Activated CD8-positive, alpha-beta T cell treated with anti-CD3 and anti-CD28 coated beads for 36 hours (primary cell): Measurements from ENCODE around the gene CNPY4. TPM values are rescaled to one million over a fixed set of nuclear protein-coding genes. Genes with fewer than 3 reads are reported as not detected.
A peak's percentile ranks its signal among the peaks of the same experiment; 100 is the strongest.

Source experiments
- ATAC-seq: fragments of 200-7000 bp; cut with Tn5 transposase; one replicate; pipeline ENCODE4 v1.10.0; 2021; ENCODE audit warnings: mild to moderate bottlenecking, moderate library complexity
- CTCF ChIA-PET: fragments of 350-600 bp; sonication (Branson Sonifier 250); formaldehyde crosslinking; loops from one replicate; lab custom pipeline; 2021; ENCODE audit warnings: antibody characterized with exemption; lab: Charles Lee
- POLR2A ChIA-PET: fragments of 350-600 bp; sonication (Branson Sonifier 250); formaldehyde crosslinking; loops from one replicate; lab custom pipeline; 2021; ENCODE audit warnings: antibody characterized with exemption; lab: Charles Lee
- DNase-seq: peaks from one replicate; pipeline ENCODE4 v3.0.0-alpha.2; 2020
- H3K27ac Mint-ChIP-seq: one replicate; pipeline ENCODE4 v1.8.0; 2021; ENCODE audit warnings: mild to moderate bottlenecking, mixed read lengths
- H3K27me3 Mint-ChIP-seq: one replicate; pipeline ENCODE4 v1.8.0; 2021; ENCODE audit warnings: mixed read lengths
- H3K36me3 Mint-ChIP-seq: one replicate; pipeline ENCODE4 v1.8.0; 2021; ENCODE audit warnings: low read depth, mixed read lengths
- H3K4me1 Mint-ChIP-seq: one replicate; pipeline ENCODE4 v1.8.0; 2021; ENCODE audit warnings: low read depth, mixed read lengths
- H3K4me3 Mint-ChIP-seq: one replicate; pipeline ENCODE4 v1.8.0; 2021; ENCODE audit warnings: mild to moderate bottlenecking, moderate library complexity, mixed read lengths
- H3K9me3 Mint-ChIP-seq: one replicate; pipeline ENCODE4 v1.8.0; 2021; ENCODE audit warnings: mixed read lengths
- CTCF ChIP-seq: fragments of 200-600 bp; IDR thresholded peaks from one replicate; pipeline ENCODE4 v1.8.0; 2022; ENCODE audit warnings: antibody characterized with exemption, mild to moderate bottlenecking
- intact Hi-C: fragments of 100-400 bp; cut with micrococcal nuclease; formaldehyde crosslinking; loops from one replicate; pipeline ENCODE4 v1.10.0; 2022
- total RNA-seq, 2 experiments: library from RNA; stranded (reverse); gene quantifications; one replicate each; pipeline ENCODE4 v1.2.3, GENCODE V29; 2021

The CNPY4 gene
- total RNA-seq: 10 to 100 TPM in 1 of 2 experiments, 1 to 10 TPM in 1; 9.8 to 10.4 TPM

- no peak for TF ChIP-seq CTCF
- peak within 1 kb of the TSS; percentile 89 for H3K4me3 Mint-ChIP-seq
- peak; percentile 83 for ATAC-seq
- ChIA-PET CTCF (interaction anchor here (1.0 to 1.6 kb wide), 4 partner anchors 12 to 201 kb away, joined by 3 to 7 read pairs (median 4); partner anchors contain the start of gene AP4M1), POLR2A (interaction anchor here (1.2 to 3.0 kb wide), 6 partner anchors 18 to 104 kb away, joined by 3 to 24 read pairs (median 5); partner anchors contain the start of genes AP4M1, GAL3ST4, MCM7 and ZKSCAN1)
- no peaks in the 10 kb centered on the region for H3K9me3 Mint-ChIP-seq
- DNase-seq: peak; percentile 95
- H3K36me3 Mint-ChIP-seq: peaks cover 9% of the 10 kb centered on the region
- peak within 1 kb of the TSS; percentile 89 for H3K27ac Mint-ChIP-seq
- no peaks in the 10 kb centered on the region for H3K27me3 Mint-ChIP-seq
- H3K4me1 Mint-ChIP-seq: peaks cover 18% of the 10 kb centered on the region
- intact Hi-C loops: no loop called here
Observed at GRCh38 chr7:100119072-100119969, at the start of gene CNPY4, which contains the start of gene TAF6. Gene CNPY4 (plus strand): TSS chr7:100119634. CDS start chr7:100119745, 111 bp downstream. Gene TAF6 (minus strand): TSS chr7:100119358. CDS start chr7:100114209, 5,149 bp downstream.

GRCh38 chr7:100069991-100070390 is 49.4 kb upstream of the CNPY4 start:
- intact Hi-C loops: no loop called here
- no peak for DNase-seq
- no peak for ATAC-seq
- Mint-ChIP-seq H3K4me3 (no peak overlapping the region), H3K4me1 (no peaks in the 10 kb centered on the region), H3K9me3 (peaks cover 29% of the 10 kb centered on the region), H3K36me3 (peaks cover 68% of the 10 kb centered on the region), H3K27me3 (no peaks in the 10 kb centered on the region), H3K27ac (no peak overlapping the region)
- CTCF ChIA-PET: interaction anchor here (0.9 to 1.9 kb wide), 3 partner anchors 11 to 156 kb away, joined by 3 to 5 read pairs (median 3); no protein-coding TSS in a partner anchor
- TF ChIP-seq CTCF: no peak
- POLR2A ChIA-PET: interaction anchor here (0.8 to 2.3 kb wide), 2 partner anchors 20 to 22 kb away, joined by 3 to 10 read pairs; partner anchors contain the start of gene ZSCAN21

- Mint-ChIP-seq H3K4me3 (no peak overlapping the region), H3K27ac (no peak overlapping the region), H3K36me3 (peaks cover 79% of the 10 kb centered on the region), H3K4me1 (no peaks in the 10 kb centered on the region), H3K27me3 (no peaks in the 10 kb centered on the region), H3K9me3 (peaks cover 29% of the 10 kb centered on the region)
- ChIA-PET CTCF (interaction anchor here (0.7 to 1.9 kb wide), 7 partner anchors 10 to 158 kb away, joined by 3 to 5 read pairs (median 3); partner anchors contain the start of gene AP4M1), POLR2A (interaction anchor here (0.6 to 2.3 kb wide), 7 partner anchors 9 to 217 kb away, joined by 3 to 10 read pairs (median 4); partner anchors contain the start of gene ZSCAN21)
- intact Hi-C loops: no loop called here
- DNase-seq (no peak), ATAC-seq (no peak)
- TF ChIP-seq CTCF: no peak
Observed at GRCh38 chr7:100071018-100071723, 48.3 kb upstream of the CNPY4 start.

GRCh38 chr7:100072462-100072861 is 47.0 kb upstream of the CNPY4 start:
- no peak for TF ChIP-seq CTCF
- peaks cover 81% of the 10 kb centered on the region for H3K36me3 Mint-ChIP-seq
- ChIA-PET POLR2A (interaction anchor here (0.8 kb wide), 1 partner anchor 556 kb away, joined by 3 read pairs; no protein-coding TSS in a partner anchor), CTCF (interaction anchor here (1.1 kb wide), 1 partner anchor 14 kb away, joined by 3 read pairs; no protein-coding TSS in a partner anchor)
- no peak overlapping the region for H3K27ac Mint-ChIP-seq
- H3K9me3 Mint-ChIP-seq: peaks cover 29% of the 10 kb centered on the region
- intact Hi-C loops: no loop called here
- no peak for ATAC-seq
- no peak for DNase-seq
- H3K4me3 Mint-ChIP-seq: no peak overlapping the region
- H3K4me1 Mint-ChIP-seq: peaks cover 1% of the 10 kb centered on the region
- no peaks in the 10 kb centered on the region for H3K27me3 Mint-ChIP-seq
